ENCODE measurements around the gene RPS6KA2.

RPS6KA2 gene

GRCh38 chr6:166627033-166627874 lies at the start of gene RPS6KA2:
Gene RPS6KA2, minus strand, starts transcription at chr6:166627251. Its CDS starts 232 bp downstream, at chr6:166627019.
- peak; percentile 95 for DNase-seq

DNA sequence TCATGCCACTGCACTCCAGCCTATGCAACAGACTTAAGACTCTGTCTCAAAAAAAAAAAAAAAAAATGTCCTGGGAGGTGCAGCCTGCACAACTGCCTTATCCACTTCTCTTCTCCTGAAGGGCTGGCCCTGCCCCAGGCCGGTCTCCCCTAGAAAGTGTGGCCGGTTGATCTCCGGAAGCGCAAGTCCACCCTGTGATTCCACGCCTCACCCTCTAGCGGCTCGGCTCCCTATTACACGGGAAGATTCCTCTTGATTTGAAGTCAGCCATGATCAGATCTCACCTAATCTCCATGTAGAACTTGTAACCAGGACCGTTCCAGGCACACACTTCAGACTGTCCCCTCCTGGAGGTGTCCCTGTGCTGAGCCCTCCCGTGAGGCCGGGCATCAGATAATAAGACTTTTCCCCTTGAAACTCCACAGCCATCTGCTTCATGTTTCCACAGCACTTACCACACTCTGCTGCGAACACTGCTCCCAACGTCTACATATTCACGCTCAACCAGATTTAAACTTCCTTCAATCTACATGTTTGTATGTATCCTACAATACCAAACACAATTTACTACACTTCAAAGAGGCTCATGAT lies 49.3 kb upstream of the RPS6KA2 start:
- DNase-seq: no peak

DNA sequence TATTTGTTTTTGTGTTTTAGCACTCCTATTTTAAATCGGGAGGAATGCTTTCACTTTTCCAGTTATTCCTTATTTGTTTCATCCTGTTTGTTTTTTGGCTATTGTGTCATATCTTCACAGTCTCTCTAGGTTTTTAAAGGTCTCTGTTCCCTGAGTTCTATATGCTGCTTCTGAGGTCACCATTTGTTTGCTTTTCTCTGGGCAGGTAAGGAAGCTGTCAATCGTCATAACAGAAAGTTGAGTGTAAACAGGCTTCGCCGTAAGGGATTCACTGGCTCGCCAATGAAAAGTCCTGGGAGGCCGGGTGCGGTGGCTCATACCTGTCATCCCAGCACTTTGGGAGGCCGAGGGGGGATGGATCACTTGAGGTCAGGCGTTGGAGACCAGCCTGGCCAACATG lies 48.7 kb upstream of the RPS6KA2 start:
- no peak for DNase-seq

GRCh38 chr6:166673309-166673708 lies 46.3 kb upstream of the RPS6KA2 start:
- no peak for DNase-seq

GRCh38 chr6:166672624-166673206 lies 45.7 kb upstream of the RPS6KA2 start:
- DNase-seq: no peak

DNA sequence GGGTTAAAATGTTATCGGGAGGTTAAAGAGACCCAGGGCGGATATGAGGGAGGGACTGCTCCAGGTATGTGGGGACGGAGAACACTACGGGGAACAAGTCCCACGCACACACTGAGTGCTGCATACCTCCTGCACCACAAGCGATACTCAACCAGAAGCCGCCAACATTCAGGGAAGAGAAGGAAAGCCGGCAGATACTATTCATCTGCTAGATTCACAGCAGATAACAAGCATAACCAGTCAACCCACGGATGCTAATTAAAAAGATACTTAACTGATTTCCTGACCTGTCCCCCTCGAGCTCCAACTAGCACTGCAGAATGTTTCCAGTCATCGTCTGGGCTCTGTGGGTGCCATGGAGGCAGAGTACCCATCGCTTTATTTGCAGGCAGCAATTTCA lies 45.1 kb upstream of the RPS6KA2 start:
- DNase-seq: no peak

DNA sequence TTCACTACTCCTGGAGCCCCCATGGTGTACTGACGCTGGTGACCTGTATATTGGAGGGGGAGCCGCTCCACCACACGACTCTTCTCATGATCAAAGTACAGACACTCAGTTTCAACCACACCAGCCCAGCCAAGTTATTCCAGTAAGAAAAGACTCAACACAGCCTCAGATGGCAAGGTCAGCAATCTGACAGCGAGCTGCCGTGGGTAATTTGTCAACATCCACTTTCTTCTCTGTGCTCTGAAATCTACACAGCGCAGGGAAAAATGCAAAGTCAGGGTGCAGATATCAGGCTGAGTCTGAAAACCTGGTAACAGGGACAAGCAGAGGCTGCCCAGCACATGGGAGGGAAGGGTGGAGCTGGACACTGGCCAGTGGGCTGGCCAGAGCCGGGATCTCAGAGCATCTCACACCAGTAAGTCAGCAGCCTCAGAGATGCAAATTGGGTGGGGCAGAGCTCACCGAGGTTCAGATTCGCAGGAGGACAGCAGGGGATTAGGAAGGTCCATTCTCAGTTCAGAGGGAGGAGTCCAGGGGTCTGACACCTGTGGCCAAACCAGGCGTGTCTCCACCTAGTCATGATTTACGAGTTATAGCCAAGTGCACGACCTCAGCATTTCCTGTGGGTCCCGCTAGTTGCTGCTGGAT lies 44.5 kb upstream of the RPS6KA2 start:
- DNase-seq: no peak

- no peak for DNase-seq
These were observed 43.8 kb upstream of the RPS6KA2 start for GRCh38 chr6:166670894-166671293.

DNA sequence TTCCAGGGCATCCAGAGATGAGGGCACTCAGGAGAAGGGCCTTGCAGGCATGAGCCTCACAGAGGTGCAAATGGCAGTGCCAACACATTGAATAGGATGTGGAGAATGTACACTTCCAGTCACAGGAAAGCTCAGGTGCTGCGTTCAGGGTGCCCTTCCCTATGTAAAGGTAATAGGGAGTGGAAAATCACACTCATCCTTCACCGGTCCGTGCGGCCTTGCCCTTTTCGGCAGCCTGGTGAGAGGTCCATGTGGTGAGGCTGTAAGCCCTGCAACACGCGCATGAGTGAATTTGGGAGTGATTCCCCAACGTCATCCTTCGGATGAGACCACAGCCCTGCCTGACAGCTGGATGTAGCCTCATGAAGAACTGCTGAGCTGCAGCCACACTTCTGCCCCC lies 43.0 kb upstream of the RPS6KA2 start:
- no peak for DNase-seq

GRCh38 chr6:166667796-166668610 lies 41.0 kb upstream of the RPS6KA2 start:
- DNase-seq: no peak

DNA sequence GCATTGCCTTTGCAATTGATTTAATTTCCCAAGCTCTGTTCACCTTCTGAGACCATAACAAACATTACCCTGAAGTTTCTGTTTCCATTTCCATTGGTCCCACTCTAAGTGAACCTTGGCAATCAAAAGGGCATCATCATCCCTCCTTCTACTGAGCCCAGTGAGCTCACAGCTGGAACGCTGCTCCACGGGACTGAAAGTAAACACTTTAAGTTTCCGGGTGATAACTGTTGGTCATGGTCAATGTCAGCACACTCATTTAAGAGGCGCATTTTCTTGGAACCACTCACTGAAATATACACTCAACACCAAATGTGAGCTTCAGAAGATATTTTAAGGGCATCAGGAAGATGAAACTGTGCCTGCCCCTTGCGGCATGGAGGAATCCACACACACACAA lies 37.1 kb upstream of the RPS6KA2 start:
- no peak for DNase-seq

- DNase-seq: no peak
These were observed 36.5 kb upstream of the RPS6KA2 start for GRCh38 chr6:166663568-166663967.

- no peak for DNase-seq
These were observed 35.6 kb upstream of the RPS6KA2 start for GRCh38 chr6:166662690-166663089.

DNA sequence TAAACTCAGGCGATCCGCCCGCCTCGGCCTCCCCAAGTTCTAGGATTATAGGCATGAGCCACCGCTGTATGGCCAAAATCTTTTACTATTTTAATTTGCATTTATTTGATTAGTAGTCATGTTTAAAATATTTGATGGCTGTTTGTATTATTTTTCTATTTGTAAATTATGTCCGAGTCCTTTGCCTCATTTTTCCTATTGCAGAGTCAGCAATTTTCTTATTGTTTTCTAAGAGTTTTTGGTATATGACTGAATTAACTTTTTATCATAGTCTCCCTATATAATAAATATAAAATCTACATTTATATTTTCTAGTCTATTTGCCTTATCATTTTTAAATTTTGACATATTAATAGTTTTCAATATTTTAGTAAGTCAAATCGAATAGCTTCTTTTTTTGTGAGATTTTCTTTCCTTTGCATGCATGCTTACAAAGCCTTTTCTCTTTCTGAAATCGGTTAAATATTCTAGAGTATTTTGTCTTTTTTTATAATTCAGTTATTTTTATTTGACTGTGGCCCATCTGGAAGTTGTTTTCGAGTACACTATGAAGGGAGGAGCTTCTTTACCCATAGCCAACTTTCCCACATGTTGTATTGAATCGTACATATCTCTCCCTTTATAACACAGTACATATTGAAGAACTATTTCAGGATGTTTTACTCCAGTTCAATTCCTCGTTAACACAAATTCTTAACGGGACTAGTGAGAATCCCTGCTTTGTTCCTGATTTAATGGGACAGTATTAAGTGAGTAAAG lies 34.5 kb upstream of the RPS6KA2 start:
- DNase-seq: no peak

DNA sequence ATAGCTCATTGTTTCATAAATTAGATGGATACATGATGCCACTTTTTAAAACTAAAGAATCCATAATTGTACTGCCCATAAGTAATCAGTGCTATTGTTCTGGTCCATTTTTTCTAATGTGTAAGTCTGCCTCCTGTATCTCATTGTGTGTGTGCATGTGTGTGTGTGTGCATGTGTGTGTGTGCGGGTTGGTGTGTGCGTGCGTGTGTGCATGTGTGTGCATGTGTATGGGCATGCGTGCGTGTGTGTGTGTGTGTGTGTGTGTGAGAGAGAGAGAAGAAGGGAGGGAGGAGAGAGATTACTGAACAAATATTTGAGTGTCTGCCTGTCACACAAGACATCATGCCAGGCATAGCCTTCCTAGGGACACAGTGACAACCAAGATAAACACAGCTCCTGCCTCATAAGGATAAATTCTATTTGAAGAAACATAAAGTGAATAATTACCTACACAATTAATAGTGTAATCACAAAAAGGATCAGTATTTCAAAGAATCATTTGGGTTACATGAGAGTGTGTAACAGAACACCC lies 33.2 kb upstream of the RPS6KA2 start:
- no peak for DNase-seq

- no peak for DNase-seq
These were observed 32.5 kb upstream of the RPS6KA2 start for GRCh38 chr6:166659581-166659980.

DNA sequence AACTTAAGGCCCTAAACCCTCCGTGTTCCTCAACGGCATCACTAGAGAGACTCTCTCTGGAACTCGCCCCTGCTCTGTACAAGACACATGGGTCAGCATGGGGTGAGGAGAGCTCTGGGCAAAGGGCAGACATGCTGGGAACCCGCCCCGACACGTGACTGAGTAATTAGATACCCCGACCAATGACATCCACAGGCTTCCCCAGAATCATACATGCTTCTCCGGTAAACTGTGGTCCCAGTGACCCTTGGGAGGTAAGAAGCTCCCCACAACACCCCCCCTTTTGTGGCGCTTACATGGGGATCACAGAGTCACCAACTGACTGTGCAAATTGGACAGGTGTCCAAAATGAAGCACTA lies 31.7 kb upstream of the RPS6KA2 start:
- DNase-seq: no peak

- DNase-seq: no peak
These were observed 31.2 kb upstream of the RPS6KA2 start for GRCh38 chr6:166658115-166658791.

DNA sequence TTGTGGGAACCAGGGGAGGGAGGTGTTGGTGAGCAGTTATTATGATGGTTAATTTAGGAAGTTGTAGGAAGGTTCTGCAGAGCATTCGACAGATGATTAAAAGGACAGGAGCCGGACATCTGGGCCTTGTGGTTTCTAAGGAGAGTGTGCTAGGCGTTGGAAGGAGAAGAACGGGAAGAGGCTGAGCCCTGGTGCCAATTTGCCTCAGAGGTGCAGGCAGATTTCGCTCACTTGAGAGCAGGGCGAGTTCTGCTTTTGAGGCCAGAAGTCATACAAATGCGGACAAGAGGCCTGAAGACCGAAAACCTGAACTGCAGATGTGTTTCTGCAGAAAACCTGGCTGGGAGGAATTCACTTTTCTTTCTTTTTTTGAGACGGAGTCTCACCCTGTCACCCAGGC lies 30.5 kb upstream of the RPS6KA2 start:
- DNase-seq: no peak

- DNase-seq: no peak
These were observed 29.4 kb upstream of the RPS6KA2 start for GRCh38 chr6:166656230-166657151.
